GM18517 (cell line): ENCODE measurements around the gene PRKCQ.

Source experiments
- ATAC-seq: cut with Tn5 transposase; IDR thresholded peaks from one replicate; pipeline ENCODE4 v1.9.1; 2021; ENCODE audit warnings: mild to moderate bottlenecking, moderate library complexity; ENCODE audit not compliant: unreplicated experiment

PRKCQ gene

GRCh38 chr10:6528198-6528950 lies 51.7 kb downstream of the PRKCQ start:
- ATAC-seq = no peak

GRCh38 chr10:6525599-6526165 lies 54.4 kb downstream of the PRKCQ start:
- ATAC-seq = no peak

- ATAC-seq = no peak
Observed at GRCh38 chr10:6522230-6522629, 57.8 kb downstream of the PRKCQ start.

- no peak for ATAC-seq
Observed at GRCh38 chr10:6520138-6520537, 59.9 kb downstream of the PRKCQ start.

- ATAC-seq = no peak
Observed at GRCh38 chr10:6518791-6519429, 61.2 kb downstream of the PRKCQ start.

GRCh38 chr10:6516929-6517284 lies 63.2 kb downstream of the PRKCQ start:
- no peak for ATAC-seq

- ATAC-seq = no peak
Observed at GRCh38 chr10:6516281-6516928, 63.7 kb downstream of the PRKCQ start.

GRCh38 chr10:6514844-6515780 lies 65.0 kb downstream of the PRKCQ start:
- no peak for ATAC-seq

- ATAC-seq = no peak
Observed at GRCh38 chr10:6514180-6514579, 65.9 kb downstream of the PRKCQ start.

GRCh38 chr10:6513476-6513875 lies 66.6 kb downstream of the PRKCQ start:
- ATAC-seq = no peak

GRCh38 chr10:6512182-6512581 lies 67.9 kb downstream of the PRKCQ start:
- no peak for ATAC-seq

- no peak for ATAC-seq
Observed at GRCh38 chr10:6511347-6511746, 68.7 kb downstream of the PRKCQ start.

GRCh38 chr10:6507311-6507710 lies 72.8 kb downstream of the PRKCQ start:
- peak; percentile 90 for ATAC-seq

- no peak for ATAC-seq
Observed at GRCh38 chr10:6505300-6505699, 74.8 kb downstream of the PRKCQ start.

GRCh38 chr10:6504296-6504695 lies 75.8 kb downstream of the PRKCQ start:
- ATAC-seq = no peak

GRCh38 chr10:6503171-6503570 lies 76.9 kb downstream of the PRKCQ start:
- no peak for ATAC-seq

GRCh38 chr10:6501931-6502330 lies 78.1 kb downstream of the PRKCQ start:
- ATAC-seq = no peak

GRCh38 chr10:6499974-6500373 lies 80.1 kb downstream of the PRKCQ start:
- no peak for ATAC-seq

- ATAC-seq = no peak
Observed at GRCh38 chr10:6498771-6499170, 81.3 kb downstream of the PRKCQ start.

GRCh38 chr10:6497620-6498019 lies 82.5 kb downstream of the PRKCQ start:
- ATAC-seq = no peak
